ENCODE results near the gene WASHC3.
"Not testable (repeated sequence)": the region's sequence is repeated elsewhere in the genome, so short reads cannot be mapped to it uniquely, and the experiment has no call there.

WASHC3 gene, protein sequence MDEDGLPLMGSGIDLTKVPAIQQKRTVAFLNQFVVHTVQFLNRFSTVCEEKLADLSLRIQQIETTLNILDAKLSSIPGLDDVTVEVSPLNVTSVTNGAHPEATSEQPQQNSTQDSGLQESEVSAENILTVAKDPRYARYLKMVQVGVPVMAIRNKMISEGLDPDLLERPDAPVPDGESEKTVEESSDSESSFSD

DNA sequence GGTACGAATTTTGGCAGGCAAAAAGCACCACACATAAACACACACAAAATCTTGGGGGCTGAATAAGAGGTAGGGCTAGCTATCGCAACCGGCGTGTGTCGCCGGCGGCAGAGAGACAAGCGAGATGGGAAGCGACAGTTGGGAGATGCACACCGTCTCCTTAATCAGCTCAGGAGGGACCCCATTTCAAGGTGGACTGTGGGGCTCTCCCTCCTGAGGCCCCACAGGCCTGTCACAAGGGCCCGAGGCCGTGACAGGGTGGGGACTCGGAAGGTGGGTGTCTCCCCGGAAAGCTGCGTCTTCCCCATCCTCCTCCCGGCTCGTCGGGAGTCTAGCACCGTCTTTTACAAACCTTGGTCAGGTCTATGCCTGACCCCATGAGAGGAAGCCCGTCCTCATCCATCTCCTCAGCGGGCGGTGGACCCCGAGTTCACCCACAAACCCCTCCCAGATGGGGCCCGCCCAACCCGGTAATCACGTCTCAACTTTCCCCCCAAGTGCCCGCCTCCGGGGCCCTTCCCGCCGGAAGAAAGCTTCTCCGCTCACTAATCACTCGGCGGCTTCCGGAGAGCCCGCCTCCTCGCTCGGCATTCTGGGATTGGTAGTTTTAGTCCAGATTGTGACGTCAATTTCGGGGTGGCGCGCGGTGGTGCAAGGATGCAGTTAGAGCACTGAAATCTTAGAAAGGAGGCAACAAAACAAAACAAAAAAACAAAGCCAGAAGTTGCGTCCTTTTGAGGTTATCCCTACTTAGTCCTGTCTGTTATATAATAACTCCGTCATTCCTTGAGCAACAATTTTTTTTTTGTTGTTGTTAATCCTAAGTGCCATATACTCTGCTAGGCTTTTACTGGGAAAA, at the start of gene WASHC3:
Gene WASHC3 (minus strand): TSS at position 432 of the 859 bp plus-strand sequence. CDS start 29 bp downstream, at position 403.
- DNase-seq: peak; percentile 96

DNA sequence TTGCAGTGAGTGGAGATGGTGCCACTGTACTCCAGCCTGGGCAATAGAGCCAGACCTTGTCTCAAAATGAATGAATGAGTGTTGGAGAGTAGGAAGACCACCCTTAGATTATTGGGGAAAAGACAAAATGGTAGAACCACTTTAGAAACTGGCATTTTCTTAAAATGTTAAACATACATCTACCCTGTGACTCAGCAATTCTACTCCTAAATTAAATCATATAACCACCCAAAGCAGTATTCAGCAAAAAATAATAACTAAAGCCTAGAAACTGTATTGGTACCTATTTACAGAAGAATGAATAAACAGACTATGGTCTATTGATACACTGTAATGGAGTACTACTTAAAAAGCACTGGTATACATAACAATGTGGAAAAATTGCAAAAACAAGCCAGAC, 49.0 kb upstream of the WASHC3 start:
- no peak for DNase-seq

DNA sequence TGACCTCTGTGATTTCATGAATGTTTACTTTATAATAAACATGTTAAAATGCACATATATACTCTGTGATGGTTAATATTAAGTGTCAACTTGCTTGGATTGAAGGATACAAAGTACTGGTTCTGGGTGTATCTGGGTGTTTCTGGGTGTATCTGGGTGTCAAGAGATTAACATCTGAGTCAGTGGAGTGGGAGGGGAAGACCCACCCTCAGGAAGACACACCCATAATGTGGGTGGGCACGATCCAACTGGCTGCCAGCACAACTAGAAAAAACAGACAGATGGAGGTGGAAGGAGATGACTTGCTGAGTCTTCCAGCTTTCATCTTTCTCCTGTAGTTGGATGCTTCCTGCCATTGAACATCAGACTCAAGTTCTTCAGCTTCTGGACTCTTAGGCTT, 46.2 kb upstream of the WASHC3 start:
- no peak for DNase-seq

DNA sequence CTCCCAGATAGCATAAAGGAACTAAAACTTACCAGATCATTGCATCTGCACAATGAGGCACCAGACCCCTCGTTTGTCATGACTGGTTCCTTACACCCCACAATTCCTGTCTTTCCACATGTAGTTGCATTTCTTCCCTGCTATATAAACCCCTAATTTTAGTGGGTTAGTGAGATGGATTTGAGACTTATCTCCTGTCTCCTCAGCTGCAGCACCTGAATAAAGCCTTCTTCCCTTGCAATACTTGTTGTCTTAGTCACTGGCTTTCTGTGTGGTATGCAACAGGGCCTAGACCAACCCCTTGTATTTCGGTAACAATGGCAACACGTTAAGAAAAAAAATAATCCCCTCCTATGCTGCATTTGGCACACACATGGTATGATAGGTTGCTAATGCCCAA, 45.1 kb upstream of the WASHC3 start:
- DNase-seq: no peak

DNA sequence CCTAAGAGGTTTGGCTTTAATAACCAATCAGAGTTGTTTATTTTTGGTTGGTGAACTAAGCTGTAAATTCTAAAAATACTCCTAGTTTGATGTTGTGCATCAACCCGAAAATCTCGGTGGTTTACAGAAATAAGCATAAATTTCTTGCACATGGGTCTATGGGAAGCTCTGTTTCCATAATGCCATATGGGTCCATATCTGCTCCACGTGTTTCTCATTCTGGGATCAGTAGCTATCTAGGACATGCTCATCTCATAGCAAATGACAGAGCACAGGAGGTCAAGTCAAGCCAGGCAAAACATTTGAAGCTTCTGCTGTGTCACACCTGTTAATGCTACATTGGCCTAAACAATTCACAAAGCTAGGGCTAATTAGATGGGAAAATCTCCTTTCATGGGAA, 35.1 kb upstream of the WASHC3 start:
- DNase-seq: no peak

DNA sequence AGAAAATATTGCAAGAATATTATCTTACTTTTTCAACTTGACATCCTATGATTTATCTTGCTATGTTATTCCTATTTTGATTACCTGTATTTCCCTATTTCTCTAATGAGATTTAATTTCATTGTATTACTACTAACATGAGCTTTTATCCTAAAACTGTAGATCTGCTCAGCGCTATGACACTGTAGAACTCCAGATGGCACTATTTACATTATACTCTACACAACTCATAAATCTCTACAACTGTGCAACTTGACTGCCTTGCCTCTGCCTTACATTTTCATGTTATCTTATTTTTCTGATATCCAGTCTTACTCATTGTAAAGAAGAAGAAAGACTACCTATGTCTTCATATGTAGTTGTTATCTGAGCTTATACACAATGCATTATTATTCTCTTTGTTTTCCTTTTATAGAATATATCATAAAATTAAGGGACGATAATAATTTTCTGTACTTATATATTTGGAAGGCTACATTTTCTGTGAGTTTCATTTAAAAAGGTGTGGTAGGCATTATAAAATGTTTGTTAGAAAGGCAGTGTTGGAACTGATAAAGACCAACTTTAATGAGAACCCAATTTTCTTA, 34.0 kb upstream of the WASHC3 start:
- DNase-seq: no peak

DNA sequence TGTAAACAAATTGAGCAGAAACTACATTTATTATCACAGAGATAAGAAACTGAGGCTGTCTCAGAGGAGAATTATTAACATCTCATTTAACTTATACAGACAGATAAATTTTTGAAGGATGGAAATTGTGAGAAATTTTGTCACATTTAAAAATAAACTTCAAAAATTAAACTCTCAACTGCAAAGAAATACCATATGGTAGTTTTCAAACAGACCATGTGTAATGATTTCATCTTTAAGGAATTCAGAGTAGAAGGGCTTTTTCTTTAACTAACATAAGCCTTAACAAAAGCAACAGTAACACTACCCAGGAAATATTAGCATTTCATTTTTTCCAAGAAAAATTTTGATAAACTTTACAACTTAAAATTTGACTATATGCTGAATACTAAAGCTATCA, 31.5 kb upstream of the WASHC3 start:
- no peak for DNase-seq

DNA sequence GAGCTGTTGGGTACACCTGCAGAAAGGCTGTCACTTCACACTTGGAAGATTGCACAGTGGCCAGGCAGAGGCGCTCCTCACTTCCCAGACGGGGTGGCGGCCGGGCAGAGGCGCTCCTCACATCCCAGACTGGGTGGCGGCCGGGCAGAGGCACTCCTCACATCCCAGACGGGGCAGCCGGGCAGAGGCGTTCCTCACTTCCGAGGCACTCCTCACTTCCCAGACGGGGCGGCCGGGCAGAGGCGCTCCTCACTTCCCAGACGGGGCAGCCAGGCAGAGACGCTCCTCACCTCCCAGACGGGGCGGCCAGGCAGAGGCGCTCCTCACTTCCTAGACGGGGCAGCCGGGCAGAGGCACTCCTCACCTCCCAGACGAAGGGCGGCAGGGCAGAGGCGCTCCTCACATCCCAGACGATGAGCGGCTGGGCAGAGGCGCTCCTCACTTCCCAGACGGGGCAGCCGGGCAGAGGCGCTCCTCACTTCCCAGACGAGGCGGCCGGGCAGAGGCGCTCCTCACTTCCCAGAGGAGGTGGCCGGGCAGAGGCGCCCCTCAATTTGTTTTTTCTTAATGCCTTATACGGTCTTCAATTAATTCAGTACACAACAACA, 27.5 kb upstream of the WASHC3 start:
- not testable (repeated sequence) for DNase-seq

DNA sequence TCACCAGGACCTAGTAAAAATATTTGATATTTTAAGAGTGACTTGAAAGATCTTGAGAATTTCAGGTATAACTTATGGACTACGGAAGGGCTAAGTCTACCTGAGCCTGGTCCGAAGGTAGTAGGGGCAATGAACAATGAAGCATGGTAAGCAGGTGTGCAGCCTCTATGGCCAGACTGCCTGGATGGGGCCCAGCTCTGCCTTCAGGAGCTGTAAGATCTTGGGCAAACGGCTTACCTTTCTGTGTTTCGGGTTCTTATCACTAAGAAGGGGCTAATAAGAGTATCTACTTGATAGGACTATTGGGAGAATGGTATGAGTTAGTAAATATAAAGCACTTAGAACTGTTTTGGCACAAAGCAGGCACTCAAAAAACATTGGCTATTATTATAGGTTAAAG, 19.1 kb upstream of the WASHC3 start:
- DNase-seq: no peak

DNA sequence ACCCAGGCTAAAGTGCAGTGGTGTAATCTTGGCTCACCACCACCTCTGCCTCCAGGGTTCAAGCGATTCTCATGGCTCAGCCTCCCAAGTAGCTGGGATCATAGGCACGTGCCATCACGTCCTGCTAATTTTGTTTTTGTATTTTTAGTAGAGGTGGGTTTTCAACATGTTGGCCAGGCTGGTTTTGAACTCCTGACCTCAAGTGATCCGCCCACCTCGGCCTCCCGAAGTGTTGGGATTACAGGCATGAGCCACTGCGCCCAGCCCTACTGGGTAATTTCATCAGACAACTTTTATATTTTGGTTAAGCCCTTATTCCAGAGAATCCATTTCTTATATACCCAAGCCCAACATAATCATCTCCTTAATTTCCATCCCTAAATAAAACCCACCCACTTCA, 10.3 kb upstream of the WASHC3 start:
- not testable (repeated sequence) for DNase-seq

DNA sequence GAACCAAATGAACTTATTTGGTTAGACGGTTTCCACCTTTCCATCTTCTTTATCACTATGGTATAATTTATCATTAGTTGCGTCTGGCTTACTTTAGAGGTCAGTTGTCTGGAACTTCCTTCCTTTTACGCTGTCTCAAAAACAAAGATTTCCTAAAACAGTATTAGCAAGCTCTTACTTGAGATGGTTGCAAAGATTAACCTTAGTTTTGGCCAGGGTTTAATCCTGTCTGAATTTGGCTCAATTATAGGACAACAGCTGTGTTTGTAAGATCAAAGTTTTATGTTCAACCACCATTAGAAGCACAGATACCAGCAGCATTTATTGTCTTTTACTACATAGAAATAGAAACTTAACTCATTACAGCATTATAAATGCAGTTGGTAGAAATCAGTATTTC, 7.9 kb upstream of the WASHC3 start:
- DNase-seq: no peak

DNA sequence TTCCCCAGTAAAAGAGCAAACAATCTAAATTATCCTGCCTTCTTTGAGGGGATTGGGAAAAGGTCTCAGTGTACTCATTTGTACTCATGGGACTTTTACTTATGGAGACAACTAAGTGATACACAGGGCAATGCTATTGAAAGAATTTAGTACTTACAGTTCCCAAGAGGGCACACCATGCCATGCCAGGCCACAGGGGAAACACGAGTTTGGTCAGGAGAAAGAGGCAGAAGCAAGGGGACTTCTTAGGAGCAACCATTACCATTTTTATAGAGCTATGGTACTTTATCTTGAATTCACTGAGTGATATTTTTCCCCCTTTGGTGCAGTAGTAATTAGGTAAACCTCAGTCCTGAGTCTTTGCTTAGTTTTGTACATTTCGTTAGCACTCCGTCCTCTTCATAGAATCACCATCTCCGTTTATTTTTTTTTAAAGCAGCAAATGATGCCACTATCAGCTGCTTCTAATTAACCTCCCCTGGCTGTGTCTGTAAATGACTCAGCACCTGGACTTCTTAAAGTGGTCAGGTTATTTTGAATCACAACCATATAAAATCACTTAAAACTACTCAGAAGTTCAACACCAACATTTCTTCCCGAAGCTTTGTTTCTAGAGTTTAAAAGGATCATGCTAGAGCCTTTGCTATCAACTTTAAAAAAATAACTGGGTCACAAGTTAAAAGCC, 5.9 kb upstream of the WASHC3 start:
- DNase-seq: no peak

DNA sequence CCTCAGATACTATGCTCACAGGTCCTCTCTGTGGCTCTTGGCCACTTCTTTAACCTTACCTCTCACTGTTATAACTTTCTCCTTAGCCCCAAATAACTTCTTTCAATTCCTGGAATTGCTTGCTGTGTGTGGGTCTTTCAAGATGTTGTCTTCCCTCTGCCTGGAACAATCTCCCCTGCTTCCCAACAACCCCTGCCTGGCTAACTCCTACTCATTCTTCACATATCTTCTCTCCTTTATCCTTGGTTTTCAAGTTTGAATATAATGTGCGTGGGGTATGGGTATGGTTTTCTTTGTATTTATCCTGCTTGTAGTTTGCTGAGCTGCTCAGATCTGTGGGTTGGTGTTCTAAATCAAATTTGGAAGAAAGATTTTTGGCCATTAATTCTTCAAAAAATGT, 2.7 kb upstream of the WASHC3 start:
- DNase-seq: no peak

DNA sequence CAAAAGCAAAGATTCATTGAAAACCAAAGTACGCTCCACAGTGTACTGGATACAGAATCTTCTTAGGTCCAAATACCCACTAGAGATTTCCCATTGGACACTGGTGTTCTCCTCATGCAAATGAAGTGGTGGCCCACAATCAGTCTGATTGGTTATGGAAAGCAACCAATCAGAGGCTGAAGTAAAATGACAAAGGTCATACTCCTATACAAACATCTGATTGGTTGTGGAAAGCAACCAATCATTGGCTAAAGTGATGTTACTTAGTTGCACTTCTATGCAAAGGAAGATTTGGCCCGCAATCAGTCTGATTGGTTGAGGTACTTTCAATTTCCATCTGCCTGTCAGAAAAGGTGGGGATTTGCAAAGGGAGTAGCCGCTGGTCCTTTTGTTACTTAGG, 1.3 kb upstream of the WASHC3 start:
- DNase-seq: no peak

DNA sequence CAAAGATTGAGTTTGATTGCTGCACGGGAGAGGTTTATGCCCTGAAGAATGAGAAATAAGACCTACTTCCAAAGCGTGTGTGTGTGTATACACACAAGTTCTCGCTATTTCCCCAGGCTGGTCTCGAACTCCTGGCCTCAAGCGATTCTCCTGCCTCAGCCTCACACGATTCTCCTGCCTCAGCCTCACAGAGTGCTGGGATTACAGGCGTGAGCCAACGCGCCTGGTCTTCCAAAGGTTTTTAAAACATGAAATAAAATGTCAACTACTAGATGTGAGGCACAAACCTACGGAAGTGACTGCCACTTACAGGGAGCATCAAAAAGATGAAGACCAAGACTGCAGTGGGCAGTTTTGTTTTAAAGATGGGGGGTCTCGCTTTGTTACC, 622 bp upstream of the WASHC3 start:
- no peak for DNase-seq

DNA sequence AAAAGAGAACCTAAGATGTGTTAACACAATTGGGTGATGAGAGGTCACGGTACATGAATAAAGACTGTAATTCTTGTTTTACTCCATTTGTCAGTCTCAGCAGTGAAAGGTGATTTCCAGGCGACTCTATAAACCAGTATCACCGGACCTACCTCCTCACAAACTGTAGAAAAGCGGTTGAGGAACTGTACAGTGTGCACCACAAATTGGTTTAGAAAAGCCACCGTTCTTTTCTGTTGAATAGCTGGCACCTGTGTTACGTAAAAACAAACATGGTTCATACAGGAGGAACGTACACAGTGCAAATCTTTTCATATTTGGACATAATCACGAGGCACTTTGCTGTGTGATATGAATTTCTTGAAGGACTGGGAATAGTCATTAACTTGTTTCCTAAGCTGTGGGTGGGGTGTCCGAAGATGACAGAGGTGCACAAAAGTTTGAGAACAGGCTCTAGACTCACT, 663 bp downstream of the WASHC3 start:
- DNase-seq: no peak

DNA sequence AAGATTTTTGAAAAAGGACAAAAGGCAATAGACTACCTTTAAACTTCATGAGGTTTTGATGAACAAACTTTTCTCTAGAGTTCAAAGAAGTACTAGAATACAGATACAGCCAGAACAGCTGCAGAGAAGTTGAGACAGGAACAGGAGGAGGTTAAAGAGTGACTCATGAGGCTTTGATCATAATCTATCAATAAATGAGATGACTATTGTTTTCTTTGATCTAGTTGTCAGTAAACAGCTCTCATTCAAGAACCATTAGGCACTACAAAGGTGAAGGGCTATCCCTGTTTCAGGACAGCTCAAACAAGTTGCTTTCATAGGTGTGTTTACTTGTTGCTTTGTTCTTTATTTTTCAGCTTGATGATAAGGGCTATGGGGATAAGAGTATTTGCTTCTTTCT, 2.4 kb downstream of the WASHC3 start:
- no peak for DNase-seq

DNA sequence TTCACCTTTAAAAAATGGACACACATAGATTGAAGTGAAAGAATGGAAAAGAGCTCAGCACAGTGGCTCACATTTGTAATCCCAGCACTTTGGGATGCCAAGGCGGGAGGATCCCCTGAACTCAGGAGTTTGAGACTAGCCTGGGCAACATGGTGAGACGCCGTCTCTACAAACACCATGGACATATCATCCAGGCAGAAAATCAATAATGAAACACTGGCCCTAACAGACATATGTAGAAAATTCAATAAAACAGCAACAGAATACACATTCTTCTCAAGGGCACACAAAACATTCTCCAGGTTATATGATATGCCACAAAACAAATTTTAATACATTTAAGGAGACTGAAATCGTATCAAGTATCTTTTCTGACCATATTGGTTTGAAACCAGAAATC, 7.4 kb downstream of the WASHC3 start:
- no peak for DNase-seq

DNA sequence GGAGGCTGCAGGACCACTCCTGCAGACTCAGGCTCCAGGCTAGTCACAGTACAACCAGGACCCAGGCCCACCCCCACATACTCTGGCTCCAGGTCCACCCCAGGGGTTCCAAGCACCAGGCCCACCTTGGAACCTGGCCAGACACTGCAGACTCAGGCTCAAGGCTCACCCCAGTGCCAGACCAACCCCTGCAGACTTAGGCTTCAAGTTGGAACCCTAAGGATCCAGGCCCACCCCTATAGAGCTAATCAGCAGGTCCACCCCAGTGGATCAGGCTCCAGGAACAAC, 8.8 kb downstream of the WASHC3 start:
- no peak for DNase-seq

DNA sequence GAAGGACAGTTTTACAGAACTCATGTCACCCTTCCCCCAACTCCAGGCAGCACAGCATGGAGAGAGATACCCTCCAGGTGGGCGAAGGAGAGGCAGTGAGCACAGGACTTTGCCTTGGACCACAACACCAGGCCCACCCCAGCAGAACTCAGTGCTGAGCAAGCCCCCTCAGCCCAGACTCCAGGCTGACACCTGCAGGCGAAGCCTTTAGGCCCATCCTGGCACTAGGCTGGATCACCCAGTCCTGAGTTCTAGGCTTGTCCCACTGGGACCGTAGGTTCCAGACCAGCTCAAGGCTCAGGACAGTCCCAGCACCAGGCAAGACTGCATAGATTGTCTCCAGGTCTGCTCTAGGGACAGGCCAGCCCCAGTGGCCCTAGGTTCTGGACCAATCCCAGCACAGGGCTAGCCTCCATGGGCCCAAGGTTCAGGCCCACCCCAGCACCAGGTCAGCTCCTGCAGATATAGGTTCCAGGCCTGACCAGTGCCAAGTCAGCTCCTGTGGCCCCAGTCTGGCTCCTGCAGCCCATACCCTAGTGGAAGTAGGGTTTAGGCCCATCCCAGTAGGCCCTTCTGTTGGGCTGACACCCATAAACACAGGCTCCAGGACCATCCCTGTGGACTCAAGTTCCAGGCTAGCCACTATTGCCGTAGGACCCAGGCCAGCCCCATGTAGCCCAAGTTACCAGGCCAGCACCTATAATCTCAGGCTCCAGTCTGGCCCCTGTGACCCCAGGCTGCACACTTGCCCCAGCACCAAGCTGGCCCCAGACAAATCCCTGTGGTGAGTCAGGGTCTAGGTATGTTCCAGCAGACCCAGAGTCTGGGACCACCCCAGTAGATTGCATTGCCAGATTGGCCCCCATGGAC, 9.4 kb downstream of the WASHC3 start:
- no peak for DNase-seq

DNA sequence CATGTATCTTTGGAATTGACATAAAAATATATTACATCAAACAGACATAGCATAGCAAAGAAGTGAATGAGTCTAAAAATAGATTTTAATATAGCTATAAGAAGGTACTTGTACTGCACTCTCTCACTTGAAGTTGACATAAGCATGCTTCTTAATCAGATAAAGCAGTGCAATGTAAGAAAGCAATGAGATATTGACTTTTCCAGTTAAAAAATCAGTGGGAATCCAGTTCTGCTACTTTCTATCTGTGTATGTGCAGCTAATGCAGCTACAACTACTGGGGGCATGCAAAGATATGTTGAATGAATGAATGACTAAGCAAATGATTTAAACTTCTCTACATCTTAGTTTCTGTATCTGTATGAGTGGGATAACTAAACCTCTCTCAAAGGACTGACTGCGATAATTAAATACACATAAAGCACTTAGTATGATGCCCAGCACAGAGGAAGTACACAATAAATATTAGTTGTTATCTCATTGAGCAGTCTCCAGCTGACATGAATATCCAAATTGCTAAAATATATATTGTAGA, 10.3 kb downstream of the WASHC3 start:
- DNase-seq: no peak
